ENCODE measurements around the gene CLCN6. TPM values are rescaled to one million over a fixed set of nuclear protein-coding genes. Genes with fewer than 3 reads are reported as not detected.

The CLCN6 gene
- total RNA-seq, 2 donors from 2014 or later: 27.5 to 31.5 TPM

DNA sequence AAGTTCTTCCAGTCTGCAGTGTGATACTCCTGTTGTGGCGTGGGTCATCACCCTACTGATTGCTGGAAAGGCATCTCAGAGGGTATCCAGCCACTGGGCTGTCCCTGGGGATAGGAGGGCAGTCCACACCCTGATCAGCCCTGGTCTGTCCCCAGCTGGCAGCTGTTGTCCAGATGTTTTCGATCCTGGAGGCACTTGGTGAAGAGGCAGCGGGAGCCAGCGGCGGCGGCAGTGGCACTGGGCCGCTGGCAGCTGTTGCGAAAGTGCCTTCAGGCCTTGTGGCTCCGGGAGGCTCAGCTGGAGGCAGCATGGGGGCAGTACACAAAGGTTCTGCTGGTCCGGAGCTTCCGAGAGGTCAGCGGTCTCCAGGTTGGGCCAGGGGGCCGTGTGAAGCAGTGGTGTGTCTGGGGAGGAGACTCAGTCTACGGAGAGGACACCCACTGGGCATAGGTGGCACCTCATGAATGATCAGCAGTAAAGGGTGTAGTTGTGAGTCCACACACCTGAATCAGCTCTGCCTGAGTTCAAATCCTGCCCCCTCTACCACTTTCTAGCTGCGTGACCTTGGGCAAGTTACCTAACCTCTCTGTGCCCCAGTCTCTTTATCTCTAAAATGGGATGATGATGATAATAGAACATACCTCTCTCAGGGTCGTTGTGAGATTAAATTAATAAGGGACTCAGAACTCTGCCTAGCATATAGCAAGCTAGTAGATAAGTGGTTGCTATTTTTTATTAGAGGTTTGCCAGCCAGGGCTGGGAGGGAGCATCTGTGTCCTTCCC lies 37.9 kb upstream of the CLCN6 start:
- Histone ChIP-seq H3K27ac (no peak overlapping the region), H3K4me1 (ENCODE audit: control insufficient read depth in 1 of 2, low read depth in 2 of 2) (no peaks in the 10 kb centered on the region), H3K36me3 (no peaks in the 10 kb centered on the region), H3K4me3 (no peak overlapping the region), H3K27me3 (replicated peaks; ENCODE audit: insufficient read depth) (no peaks in the 10 kb centered on the region), H3K9me3 (no peaks in the 10 kb centered on the region)
- TF ChIP-seq, protein P1, sequence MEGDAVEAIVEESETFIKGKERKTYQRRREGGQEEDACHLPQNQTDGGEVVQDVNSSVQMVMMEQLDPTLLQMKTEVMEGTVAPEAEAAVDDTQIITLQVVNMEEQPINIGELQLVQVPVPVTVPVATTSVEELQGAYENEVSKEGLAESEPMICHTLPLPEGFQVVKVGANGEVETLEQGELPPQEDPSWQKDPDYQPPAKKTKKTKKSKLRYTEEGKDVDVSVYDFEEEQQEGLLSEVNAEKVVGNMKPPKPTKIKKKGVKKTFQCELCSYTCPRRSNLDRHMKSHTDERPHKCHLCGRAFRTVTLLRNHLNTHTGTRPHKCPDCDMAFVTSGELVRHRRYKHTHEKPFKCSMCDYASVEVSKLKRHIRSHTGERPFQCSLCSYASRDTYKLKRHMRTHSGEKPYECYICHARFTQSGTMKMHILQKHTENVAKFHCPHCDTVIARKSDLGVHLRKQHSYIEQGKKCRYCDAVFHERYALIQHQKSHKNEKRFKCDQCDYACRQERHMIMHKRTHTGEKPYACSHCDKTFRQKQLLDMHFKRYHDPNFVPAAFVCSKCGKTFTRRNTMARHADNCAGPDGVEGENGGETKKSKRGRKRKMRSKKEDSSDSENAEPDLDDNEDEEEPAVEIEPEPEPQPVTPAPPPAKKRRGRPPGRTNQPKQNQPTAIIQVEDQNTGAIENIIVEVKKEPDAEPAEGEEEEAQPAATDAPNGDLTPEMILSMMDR (IDR thresholded peaks at IDR 0.05): no peak
- ATAC-seq (ENCODE audit: insufficient number of reproducible peaks, low FRiP score, low read depth) (no peak), DNase-seq (ENCODE audit: low spot score) (no peak)

DNA sequence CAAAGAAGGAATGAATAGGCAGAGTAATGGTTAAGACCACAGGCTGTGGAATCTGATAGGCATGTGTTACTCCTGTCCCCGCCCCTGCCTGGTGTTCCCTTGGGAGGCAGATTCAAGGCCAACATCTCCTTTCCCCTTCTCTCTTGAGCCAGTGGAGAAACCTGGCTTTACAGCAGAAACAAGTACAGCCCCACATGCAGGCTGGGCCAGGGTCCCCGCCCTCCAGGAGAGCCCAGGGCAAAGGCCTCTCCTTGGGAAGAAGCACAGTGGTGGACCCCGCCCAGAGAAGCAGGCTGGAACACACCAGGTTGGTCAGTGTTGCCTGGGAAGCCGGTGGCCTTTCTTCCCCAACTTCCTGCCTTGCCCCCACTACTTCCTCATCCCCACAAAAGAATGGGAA lies 37.2 kb upstream of the CLCN6 start:
- DNase-seq (ENCODE audit: low spot score) (no peak), ATAC-seq (ENCODE audit: insufficient number of reproducible peaks, low FRiP score, low read depth) (no peak)
- Histone ChIP-seq H3K9me3 (no peaks in the 10 kb centered on the region), H3K36me3 (no peaks in the 10 kb centered on the region), H3K27ac (no peak overlapping the region), H3K27me3 (replicated peaks; ENCODE audit: insufficient read depth) (no peaks in the 10 kb centered on the region), H3K4me1 (ENCODE audit: control insufficient read depth in 1 of 2, low read depth in 2 of 2) (no peaks in the 10 kb centered on the region), H3K4me3 (no peak overlapping the region)
- TF ChIP-seq, protein P1 (IDR thresholded peaks at IDR 0.05): no peak

DNA sequence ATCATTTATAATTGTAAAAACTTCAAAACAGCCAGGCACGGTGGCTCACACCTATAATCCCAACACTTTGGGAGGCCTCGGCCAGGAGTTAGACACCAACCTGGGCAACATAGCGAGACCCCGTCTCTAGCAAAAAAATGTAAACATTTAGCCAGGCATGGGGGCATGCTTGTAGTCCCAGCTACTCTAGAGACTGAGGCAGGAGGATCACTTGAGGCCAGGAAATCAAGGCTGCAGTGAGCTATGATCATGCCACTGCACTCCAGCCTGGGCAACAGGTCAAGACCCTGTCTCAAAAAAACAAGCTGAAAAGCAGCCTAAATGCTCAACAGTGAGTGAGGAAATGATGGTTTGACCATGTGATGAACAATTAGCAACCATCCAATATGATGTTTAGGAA lies 36.7 kb upstream of the CLCN6 start:
- H3K4me3 ChIP-seq: no peak overlapping the region
- TF ChIP-seq, protein P1 (IDR thresholded peaks at IDR 0.05): no peak
- H3K27me3 ChIP-seq (replicated peaks; ENCODE audit: insufficient read depth): no peaks in the 10 kb centered on the region
- no peak for DNase-seq (ENCODE audit: low spot score)
- H3K9me3 ChIP-seq: no peaks in the 10 kb centered on the region
- no peak for ATAC-seq (ENCODE audit: insufficient number of reproducible peaks, low FRiP score, low read depth)
- H3K27ac ChIP-seq: no peak overlapping the region
- H3K4me1 ChIP-seq (ENCODE audit: control insufficient read depth in 1 of 2, low read depth in 2 of 2): no peaks in the 10 kb centered on the region
- no peaks in the 10 kb centered on the region for H3K36me3 ChIP-seq

DNA sequence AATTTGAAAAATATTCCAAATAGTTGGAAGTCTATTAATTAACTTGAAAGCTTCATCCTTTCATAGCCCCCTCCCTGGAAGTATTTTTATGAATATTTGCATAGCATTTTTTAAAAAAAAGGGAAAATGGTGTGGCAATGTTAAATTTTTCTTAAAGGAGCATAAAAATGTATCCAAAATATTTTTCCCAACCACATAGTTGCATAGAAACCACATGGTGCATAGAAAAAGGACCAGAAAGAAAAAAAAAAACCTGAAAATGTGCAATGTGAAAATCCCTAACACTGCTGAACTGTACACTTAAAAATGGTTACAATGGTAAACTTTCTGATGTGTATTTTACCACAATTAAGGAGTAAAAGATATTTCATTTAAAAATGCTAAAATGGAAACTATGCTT lies 36.0 kb upstream of the CLCN6 start:
- Histone ChIP-seq H3K4me3 (no peak overlapping the region), H3K27ac (no peak overlapping the region), H3K9me3 (no peaks in the 10 kb centered on the region), H3K27me3 (replicated peaks; ENCODE audit: insufficient read depth) (no peaks in the 10 kb centered on the region), H3K4me1 (ENCODE audit: control insufficient read depth in 1 of 2, low read depth in 2 of 2) (no peaks in the 10 kb centered on the region), H3K36me3 (no peaks in the 10 kb centered on the region)
- no peak for ATAC-seq (ENCODE audit: insufficient number of reproducible peaks, low FRiP score, low read depth)
- DNase-seq (ENCODE audit: low spot score): no peak
- TF ChIP-seq, protein P1 (IDR thresholded peaks at IDR 0.05): no peak

DNA sequence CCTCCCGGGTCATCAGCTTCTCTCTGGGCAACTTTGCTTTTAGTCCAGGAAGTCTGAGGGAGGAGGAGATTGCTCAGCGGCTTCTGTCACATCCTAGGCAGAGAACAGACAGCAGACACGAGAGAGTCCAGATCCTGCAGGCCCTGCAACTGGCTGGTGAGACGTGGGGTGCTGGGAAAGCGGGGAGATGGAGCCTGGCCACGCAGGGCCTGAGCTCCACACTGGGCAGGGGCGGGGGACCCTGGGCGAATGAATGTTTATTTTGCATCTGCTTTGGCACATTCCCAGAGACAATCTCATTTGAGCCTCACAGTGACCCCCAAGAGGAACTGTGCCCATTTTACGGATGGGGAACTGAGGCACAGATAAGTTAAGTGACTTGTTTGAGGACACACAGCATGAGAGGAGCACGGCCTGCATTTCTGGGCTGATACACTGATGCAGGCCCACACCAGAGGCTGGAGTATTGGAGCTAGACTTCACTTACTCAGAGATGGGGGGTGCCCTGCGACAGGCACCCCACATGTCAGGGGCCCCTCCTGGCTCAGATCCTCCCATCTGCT lies 34.4 kb upstream of the CLCN6 start:
- ATAC-seq (ENCODE audit: insufficient number of reproducible peaks, low FRiP score, low read depth): no peak
- Histone ChIP-seq H3K36me3 (no peaks in the 10 kb centered on the region), H3K9me3 (no peaks in the 10 kb centered on the region), H3K4me1 (ENCODE audit: control insufficient read depth in 1 of 2, low read depth in 2 of 2) (no peaks in the 10 kb centered on the region), H3K27me3 (replicated peaks; ENCODE audit: insufficient read depth) (no peaks in the 10 kb centered on the region), H3K27ac (no peak overlapping the region), H3K4me3 (no peak overlapping the region)
- TF ChIP-seq, protein P1 (IDR thresholded peaks at IDR 0.05): no peak
- no peak for DNase-seq (ENCODE audit: low spot score)

Data from thoracic aorta (tissue), 2 donors.